Measurements from ENCODE around the gene TMPRSS11D.

The TMPRSS11D gene

GRCh38 chr4:67884701-67885100 lies 899 bp upstream of the TMPRSS11D start:
- no peak for DNase-seq

DNA sequence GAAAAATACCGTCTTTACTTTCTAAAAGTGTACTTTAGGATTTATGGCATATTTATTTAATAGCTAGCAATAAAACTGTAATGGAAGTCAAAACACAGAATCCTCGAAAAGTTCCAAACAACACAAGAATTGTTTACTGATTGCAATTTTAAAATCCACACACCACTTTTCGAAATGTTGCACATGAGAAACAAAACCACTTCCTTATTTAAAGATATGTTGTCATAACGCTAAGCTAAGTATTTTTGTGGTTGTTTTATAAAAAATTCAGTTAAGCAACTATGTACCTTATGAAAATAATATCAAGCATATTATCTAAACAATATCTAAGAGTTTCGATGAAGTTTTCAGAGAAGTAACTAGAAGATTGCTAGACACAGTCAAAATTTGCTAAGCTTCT lies 344 bp downstream of the TMPRSS11D start:
- no peak for DNase-seq

DNA sequence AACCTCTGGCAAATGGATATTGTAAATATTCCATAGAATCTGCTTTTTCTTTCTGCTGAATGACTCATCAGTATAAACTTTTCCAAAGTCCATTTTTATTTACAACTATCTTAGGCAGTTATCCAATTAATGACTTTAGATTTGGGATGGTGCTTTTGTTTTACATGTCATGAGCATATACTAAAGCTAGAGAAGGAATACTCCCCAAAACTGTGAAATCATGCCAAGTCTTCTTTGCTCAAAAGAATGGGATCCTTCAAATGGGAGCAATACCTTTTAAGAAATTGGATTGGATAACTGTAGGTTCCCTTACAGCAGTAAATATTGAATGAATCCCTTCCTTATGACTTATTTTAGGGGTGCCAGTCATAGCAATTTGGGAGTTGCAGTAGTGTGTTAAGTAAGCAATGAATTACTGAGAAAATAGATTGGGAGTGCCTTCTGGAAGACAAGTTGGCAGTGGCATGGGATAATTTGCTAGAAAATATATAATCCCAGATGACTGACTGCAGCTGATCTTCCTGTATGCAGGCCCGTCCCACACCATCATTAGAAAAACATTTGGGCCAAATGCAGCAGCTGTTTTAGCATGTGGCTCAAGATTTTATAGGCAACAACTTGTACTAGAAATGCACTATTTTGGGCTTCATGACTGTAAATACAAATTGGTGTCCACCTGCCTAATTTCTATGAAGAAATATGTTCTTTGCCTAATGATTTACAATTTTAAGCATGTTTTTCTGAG lies 2.8 kb downstream of the TMPRSS11D start:
- DNase-seq, result no peak

DNA sequence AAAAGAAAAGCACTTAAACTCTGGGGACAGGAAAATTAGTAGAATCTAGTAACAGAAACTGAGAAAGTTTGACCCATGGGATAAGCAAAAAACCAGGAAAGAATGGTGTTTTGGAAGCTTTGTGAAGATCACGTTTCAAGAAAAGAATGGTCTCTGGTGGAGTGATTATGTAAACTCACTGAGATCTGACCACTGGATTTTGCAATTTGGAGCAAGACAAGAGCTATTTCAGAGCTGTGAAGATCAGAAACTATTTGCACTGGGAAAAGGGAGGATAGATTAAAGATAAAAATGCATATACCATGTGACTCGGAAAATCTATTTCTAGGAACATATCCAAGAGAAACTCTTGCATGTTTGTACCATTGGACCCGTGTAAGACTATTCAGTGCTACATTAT lies 4.3 kb downstream of the TMPRSS11D start:
- no peak for DNase-seq

- DNase-seq, result no peak
Observed at GRCh38 chr4:67877086-67877485, 6.7 kb downstream of the TMPRSS11D start.

- no peak for DNase-seq
Observed at GRCh38 chr4:67874986-67875385, 8.8 kb downstream of the TMPRSS11D start.

- no peak for DNase-seq
Observed at GRCh38 chr4:67873116-67873515, 10.7 kb downstream of the TMPRSS11D start.

DNA sequence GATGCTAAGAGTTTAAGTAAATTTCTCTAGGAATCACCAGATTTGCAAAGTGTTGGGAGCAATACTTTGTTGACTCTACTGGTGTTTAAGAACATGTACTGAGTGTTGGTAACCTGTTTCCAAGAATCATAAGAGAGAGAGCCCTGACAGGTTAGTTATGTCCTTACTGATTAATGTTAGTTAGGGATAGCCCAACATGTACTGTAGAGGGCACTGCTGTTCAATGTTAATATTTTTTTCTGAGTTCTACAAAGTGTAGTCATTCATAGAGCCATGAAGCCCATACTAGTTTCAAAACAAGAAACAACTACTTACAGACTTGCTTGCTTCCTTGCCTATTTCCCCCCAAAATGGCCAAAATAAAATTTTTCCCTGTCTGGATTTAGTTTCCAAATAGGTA lies 11.9 kb downstream of the TMPRSS11D start:
- no peak for DNase-seq

DNA sequence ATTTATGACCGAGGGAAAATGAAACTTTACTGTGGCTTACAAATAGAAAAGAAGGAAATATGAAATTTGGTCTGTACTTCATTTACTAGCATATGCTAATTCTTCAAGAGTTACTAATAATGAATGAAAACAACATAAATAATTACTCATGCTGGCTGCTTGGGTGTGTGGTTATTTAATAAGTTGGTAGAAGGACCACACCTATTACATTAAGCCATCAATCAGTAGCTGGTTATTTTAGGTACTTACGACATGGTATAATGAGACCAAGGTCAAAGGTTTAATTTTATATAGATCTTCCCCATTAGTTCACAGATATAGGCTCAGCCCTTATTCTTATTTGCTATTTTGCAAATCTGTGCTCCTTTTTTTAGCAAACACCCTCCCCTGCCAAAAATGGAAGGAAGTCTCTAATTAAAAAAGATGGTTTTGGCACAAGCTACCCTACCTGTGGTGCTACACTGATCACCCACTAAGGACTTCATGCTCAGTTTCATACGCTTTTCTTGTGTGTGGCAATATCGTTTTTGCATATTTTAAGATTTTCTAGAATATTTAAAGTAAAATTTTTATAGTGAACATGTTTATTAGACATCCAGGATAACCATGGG lies 14.1 kb downstream of the TMPRSS11D start:
- DNase-seq, result no peak

DNA sequence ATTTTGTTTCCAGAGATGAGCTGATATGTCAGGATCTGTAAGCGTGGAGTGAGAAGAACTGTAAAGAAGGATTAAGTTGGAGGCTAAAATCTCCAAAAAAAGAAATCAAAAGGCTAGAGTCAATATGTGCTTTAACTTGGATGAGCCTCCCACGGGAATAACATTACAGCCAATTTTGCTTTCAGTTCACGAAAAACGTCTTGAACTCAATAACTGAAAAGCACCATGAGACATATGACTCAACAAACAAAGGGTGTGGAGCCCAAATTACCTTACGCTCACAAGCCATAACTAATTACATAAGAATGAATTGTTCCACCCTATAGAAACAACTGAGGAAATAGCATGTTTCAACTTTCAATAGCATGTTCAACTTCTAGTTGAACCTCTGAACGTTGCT lies 22.3 kb downstream of the TMPRSS11D start:
- no peak for DNase-seq

GRCh38 chr4:67853336-67853735 lies 30.5 kb downstream of the TMPRSS11D start:
- DNase-seq, result no peak

- no peak for DNase-seq
Observed at GRCh38 chr4:67820903-67821302, 62.9 kb downstream of the TMPRSS11D start.

- DNase-seq, result no peak
Observed at GRCh38 chr4:67810011-67810410, 73.8 kb downstream of the TMPRSS11D start.

DNA sequence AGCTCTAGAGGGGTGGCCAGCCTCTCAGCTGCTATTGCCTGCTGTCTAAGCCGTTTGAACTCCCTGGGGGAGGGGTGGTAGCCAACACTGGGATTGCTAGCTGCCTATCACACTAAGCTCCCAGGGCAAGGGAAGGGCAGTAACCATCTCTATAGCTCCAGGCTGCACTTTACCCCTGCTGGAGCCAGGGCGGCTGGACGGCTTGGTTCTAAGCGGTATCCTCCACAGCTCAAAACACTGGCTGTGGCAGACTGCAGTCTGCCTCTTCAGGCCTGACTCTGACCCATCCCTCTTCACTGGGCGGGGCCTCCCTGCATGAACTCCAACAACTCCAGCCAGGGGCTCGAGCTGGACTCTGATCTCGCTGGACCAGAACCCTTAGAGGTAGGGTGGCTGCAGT lies 74.3 kb downstream of the TMPRSS11D start:
- no peak for DNase-seq

DNA sequence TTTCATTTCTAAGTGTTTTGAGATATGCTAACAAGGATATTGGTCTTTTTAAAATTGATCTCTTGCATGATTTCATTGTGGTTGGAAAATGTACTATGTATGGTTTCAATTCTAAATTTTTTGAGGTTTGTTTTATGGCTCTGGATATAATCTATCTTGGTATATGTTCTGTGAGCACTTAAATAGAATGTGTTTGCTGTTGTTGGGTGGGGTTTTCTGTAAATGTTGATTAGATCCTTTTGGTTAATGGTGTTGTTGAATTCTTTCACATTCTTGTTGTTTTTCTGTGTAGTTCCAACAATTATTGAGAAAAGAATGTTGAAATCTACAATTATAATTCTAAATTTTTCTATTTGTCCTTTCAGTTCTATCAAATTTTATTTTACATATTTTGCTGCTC lies 87.0 kb downstream of the TMPRSS11D start:
- no peak for DNase-seq

GRCh38 chr4:67790721-67791120 lies 93.1 kb downstream of the TMPRSS11D start:
- DNase-seq, result no peak

DNA sequence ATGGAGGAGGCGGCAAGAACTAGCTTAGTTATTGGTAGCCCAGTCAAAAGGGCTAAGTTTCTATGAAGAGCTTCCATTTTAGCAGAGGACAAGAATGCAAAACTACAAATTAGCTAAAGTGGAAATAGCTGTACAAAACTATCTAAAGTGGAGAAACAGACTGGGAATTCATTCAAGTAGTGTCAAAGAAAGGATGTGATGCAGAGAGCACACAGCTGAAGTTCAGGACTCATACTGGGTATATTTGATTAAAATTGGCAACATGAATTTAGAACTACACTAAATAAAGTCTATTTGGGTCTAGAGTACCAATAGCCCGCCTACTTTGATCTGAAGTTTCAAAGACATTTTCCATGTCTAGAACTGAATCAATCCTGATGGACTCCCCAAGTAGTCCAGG lies 96.5 kb downstream of the TMPRSS11D start:
- DNase-seq, result no peak

DNA sequence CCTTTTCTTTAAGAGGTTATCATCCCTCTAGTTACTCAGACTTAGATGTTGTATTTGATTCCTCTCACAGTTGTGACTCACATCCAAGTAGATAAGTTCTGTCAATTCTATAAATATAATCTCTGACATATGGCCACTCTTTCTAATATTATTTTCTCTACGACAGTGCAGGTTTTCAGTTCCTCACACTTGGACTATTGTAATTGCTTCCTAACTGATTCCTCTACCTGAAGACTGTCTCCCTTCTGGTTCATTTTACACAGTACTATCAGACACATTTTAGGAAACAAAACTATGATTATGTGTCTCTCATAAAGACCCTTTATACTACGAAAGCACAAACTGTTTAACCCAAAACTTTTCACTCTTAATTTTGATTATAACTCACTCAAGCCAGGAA lies 98.3 kb downstream of the TMPRSS11D start:
- no peak for DNase-seq

DNA sequence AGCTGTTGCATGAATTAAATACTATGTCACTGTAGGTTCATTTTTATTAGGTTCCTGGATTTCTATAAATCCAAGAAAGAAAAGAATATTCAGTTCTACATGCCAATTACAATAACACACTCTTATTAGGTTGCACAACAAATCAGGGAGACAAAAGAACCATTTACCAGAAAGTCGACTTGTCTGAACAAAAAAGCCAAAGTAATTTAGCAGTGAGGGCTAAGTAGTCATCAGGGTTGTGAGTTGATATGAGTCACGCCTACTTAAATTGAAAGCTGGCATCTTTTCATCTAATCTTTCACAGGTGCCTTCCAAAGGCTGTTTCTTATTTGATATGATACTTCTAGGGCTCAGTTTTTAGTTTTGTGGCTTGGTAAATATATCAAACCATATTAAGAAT lies 104.2 kb downstream of the TMPRSS11D start:
- DNase-seq, result no peak

GRCh38 chr4:67776746-67777145 lies 107.1 kb downstream of the TMPRSS11D start:
- DNase-seq, result no peak

Data from activated naive CD4-positive, alpha-beta T cell treated with Interleukin-2 at 50 U/mL for 16 hours (primary cell).